Activated naive CD8-positive, alpha-beta T cell (primary cell): ENCODE data around the gene CCDC107.
A peak's percentile ranks its signal among the peaks of the same experiment; 100 is the strongest.

ENCODE experiments used
- H3K27ac Mint-ChIP-seq: one replicate; pipeline ENCODE4 v1.8.0; 2021; ENCODE audit warnings: mixed read lengths
- H3K27me3 Mint-ChIP-seq: one replicate; pipeline ENCODE4 v1.8.0; 2021; ENCODE audit warnings: mixed read lengths
- H3K36me3 Mint-ChIP-seq: one replicate; pipeline ENCODE4 v1.8.0; 2021; ENCODE audit warnings: mixed read lengths
- H3K4me1 Mint-ChIP-seq: one replicate; pipeline ENCODE4 v1.8.0; 2021; ENCODE audit warnings: low read depth, mixed read lengths
- H3K4me3 Mint-ChIP-seq: one replicate; pipeline ENCODE4 v1.8.0; 2021; ENCODE audit warnings: mild to moderate bottlenecking, mixed read lengths
- H3K9me3 Mint-ChIP-seq: one replicate; pipeline ENCODE4 v1.8.0; 2021; ENCODE audit warnings: low read depth, mixed read lengths

The CCDC107 gene

GRCh38 chr9:35649431-35650340, 8.4 kb upstream of the CCDC107 start:
- Mint-ChIP-seq H3K36me3 (no peaks in the 10 kb centered on the region), H3K27me3 (no peaks in the 10 kb centered on the region), H3K9me3 (no peaks in the 10 kb centered on the region), H3K4me3 (peak overlapping the region; percentile 85), H3K4me1 (peaks cover 64% of the 10 kb centered on the region), H3K27ac (peak overlapping the region; percentile 91)

- H3K4me3 Mint-ChIP-seq, result peak within 1 kb of the TSS; percentile 85
Measured at GRCh38 chr9:35650341-35651158, 7.5 kb upstream of the CCDC107 start, which contains the start of gene SIT1. SIT1 (minus strand) TSS chr9:35650931; CDS start chr9:35650853, 78 bp downstream.

GRCh38 chr9:35651956-35652828, 5.9 kb upstream of the CCDC107 start:
- Mint-ChIP-seq H3K36me3 (no peaks in the 10 kb centered on the region), H3K27ac (peak overlapping the region; percentile 91), H3K4me3 (peak overlapping the region; percentile 38), H3K9me3 (no peaks in the 10 kb centered on the region), H3K27me3 (no peaks in the 10 kb centered on the region), H3K4me1 (peaks cover 66% of the 10 kb centered on the region)

More at GRCh38 chr9:35650341-35651158, 7.5 kb upstream of the CCDC107 start, which contains the start of gene SIT1:
- Mint-ChIP-seq H3K36me3 (no peaks in the 10 kb centered on the region), H3K27me3 (no peaks in the 10 kb centered on the region), H3K9me3 (no peaks in the 10 kb centered on the region), H3K27ac (peak within 1 kb of the TSS; percentile 91), H3K4me1 (peaks cover 61% of the 10 kb centered on the region)

GRCh38 chr9:35652829-35653209, 5.3 kb upstream of the CCDC107 start:
- H3K36me3 Mint-ChIP-seq, result no peaks in the 10 kb centered on the region
- no peak overlapping the region for H3K27ac Mint-ChIP-seq
- no peaks in the 10 kb centered on the region for H3K9me3 Mint-ChIP-seq
- H3K4me3 Mint-ChIP-seq, result no peak overlapping the region
- peaks cover 66% of the 10 kb centered on the region for H3K4me1 Mint-ChIP-seq
- H3K27me3 Mint-ChIP-seq, result no peaks in the 10 kb centered on the region

GRCh38 chr9:35653611-35654010, 4.5 kb upstream of the CCDC107 start:
- Mint-ChIP-seq H3K36me3 (no peaks in the 10 kb centered on the region), H3K9me3 (no peaks in the 10 kb centered on the region), H3K4me3 (no peak overlapping the region), H3K27me3 (no peaks in the 10 kb centered on the region), H3K27ac (no peak overlapping the region), H3K4me1 (peaks cover 60% of the 10 kb centered on the region)

- Mint-ChIP-seq H3K36me3 (peaks cover 2% of the 10 kb centered on the region), H3K27ac (peak overlapping the region; percentile 99), H3K4me3 (peak overlapping the region; percentile 85), H3K4me1 (peaks cover 66% of the 10 kb centered on the region), H3K9me3 (no peaks in the 10 kb centered on the region), H3K27me3 (no peaks in the 10 kb centered on the region)
Measured at GRCh38 chr9:35656348-35656747, 1.7 kb upstream of the CCDC107 start.

- Mint-ChIP-seq H3K27me3 (no peaks in the 10 kb centered on the region), H3K4me3 (peak overlapping the region; percentile 85), H3K4me1 (peaks cover 64% of the 10 kb centered on the region), H3K36me3 (peaks cover 2% of the 10 kb centered on the region), H3K27ac (peak overlapping the region; percentile 99), H3K9me3 (no peaks in the 10 kb centered on the region)
Measured at GRCh38 chr9:35656831-35657545, 1.1 kb upstream of the CCDC107 start.

GRCh38 chr9:35657546-35658136, 451 bp upstream of the CCDC107 start, which contains the start of gene RMRP:
RMRP (minus strand) TSS chr9:35658019.
- peak within 1 kb of the TSS; percentile 85 for H3K4me3 Mint-ChIP-seq
- peaks cover 65% of the 10 kb centered on the region for H3K4me1 Mint-ChIP-seq
- H3K36me3 Mint-ChIP-seq, result peaks cover 2% of the 10 kb centered on the region
- peak within 1 kb of the TSS; percentile 99 for H3K27ac Mint-ChIP-seq
- H3K9me3 Mint-ChIP-seq, result no peaks in the 10 kb centered on the region
- H3K27me3 Mint-ChIP-seq, result no peaks in the 10 kb centered on the region

GRCh38 chr9:35658968-35659220, 802 bp downstream of the CCDC107 start:
- Mint-ChIP-seq H3K36me3 (peaks cover 2% of the 10 kb centered on the region), H3K4me3 (peak overlapping the region; percentile 85), H3K4me1 (peaks cover 68% of the 10 kb centered on the region), H3K27me3 (no peaks in the 10 kb centered on the region), H3K9me3 (no peaks in the 10 kb centered on the region), H3K27ac (peak overlapping the region; percentile 70)

- Mint-ChIP-seq H3K27ac (peak overlapping the region; percentile 70), H3K4me1 (peaks cover 71% of the 10 kb centered on the region)
Measured at GRCh38 chr9:35659340-35659739, 1.2 kb downstream of the CCDC107 start.

GRCh38 chr9:35660966-35661415, 2.9 kb downstream of the CCDC107 start:
- no peaks in the 10 kb centered on the region for H3K9me3 Mint-ChIP-seq
- H3K4me3 Mint-ChIP-seq, result peak overlapping the region; percentile 13
- H3K36me3 Mint-ChIP-seq, result peaks cover 2% of the 10 kb centered on the region
- H3K27ac Mint-ChIP-seq, result peak overlapping the region; percentile 22
- no peaks in the 10 kb centered on the region for H3K27me3 Mint-ChIP-seq
- H3K4me1 Mint-ChIP-seq, result peaks cover 71% of the 10 kb centered on the region

More at GRCh38 chr9:35659340-35659739, 1.2 kb downstream of the CCDC107 start:
- H3K4me3 Mint-ChIP-seq, result peak overlapping the region; percentile 85
- no peaks in the 10 kb centered on the region for H3K27me3 Mint-ChIP-seq
- H3K36me3 Mint-ChIP-seq, result peaks cover 2% of the 10 kb centered on the region
- no peaks in the 10 kb centered on the region for H3K9me3 Mint-ChIP-seq

GRCh38 chr9:35661756-35662350, 3.8 kb downstream of the CCDC107 start:
- H3K9me3 Mint-ChIP-seq, result no peaks in the 10 kb centered on the region
- H3K36me3 Mint-ChIP-seq, result peaks cover 2% of the 10 kb centered on the region
- H3K27ac Mint-ChIP-seq, result peak overlapping the region; percentile 89
- H3K4me1 Mint-ChIP-seq, result peaks cover 66% of the 10 kb centered on the region
- no peaks in the 10 kb centered on the region for H3K27me3 Mint-ChIP-seq
- H3K4me3 Mint-ChIP-seq, result peak overlapping the region; percentile 23

- Mint-ChIP-seq H3K9me3 (no peaks in the 10 kb centered on the region), H3K4me1 (peaks cover 60% of the 10 kb centered on the region), H3K27me3 (no peaks in the 10 kb centered on the region), H3K36me3 (peaks cover 2% of the 10 kb centered on the region), H3K4me3 (no peak overlapping the region), H3K27ac (peak overlapping the region; percentile 12)
Measured at GRCh38 chr9:35662437-35662836, 4.3 kb downstream of the CCDC107 start.
